Osteocyte (in vitro differentiated cells): Measurements from ENCODE around the gene GRIA1. TPM values are rescaled to one million over a fixed set of nuclear protein-coding genes. Genes with fewer than 3 reads are reported as not detected.

Source experiments
- DNase-seq: peaks from one replicate; pipeline ENCODE4 v3.0.0; 2021; ENCODE audit warnings: mixed read lengths; ENCODE audit not compliant: unreplicated experiment; ENCODE audit errors: extremely low spot score
- H3K27ac Mint-ChIP-seq: one replicate; pipeline ENCODE4 v1.8.0; 2021; ENCODE audit warnings: mild to moderate bottlenecking, mixed read lengths; ENCODE audit not compliant: unreplicated experiment
- H3K27me3 Mint-ChIP-seq: one replicate; pipeline ENCODE4 v1.8.0; 2021; ENCODE audit warnings: mixed read lengths; ENCODE audit not compliant: unreplicated experiment
- H3K36me3 Mint-ChIP-seq: one replicate; pipeline ENCODE4 v1.8.0; 2021; ENCODE audit warnings: mixed read lengths; ENCODE audit not compliant: unreplicated experiment
- H3K4me1 Mint-ChIP-seq: one replicate; pipeline ENCODE4 v1.8.0; 2021; ENCODE audit warnings: mixed read lengths; ENCODE audit not compliant: unreplicated experiment
- H3K4me3 Mint-ChIP-seq: one replicate; pipeline ENCODE4 v1.8.0; 2021; ENCODE audit warnings: mild to moderate bottlenecking, moderate library complexity, mixed read lengths; ENCODE audit not compliant: unreplicated experiment
- H3K9me3 Mint-ChIP-seq: one replicate; pipeline ENCODE4 v1.8.0; 2021; ENCODE audit warnings: mixed read lengths; ENCODE audit not compliant: unreplicated experiment
- CTCF ChIP-seq: fragments of 200-600 bp; sonication (generic); IDR thresholded peaks from 2 replicates; pipeline ENCODE4 v1.5.0; 2021; ENCODE audit warnings: antibody characterized with exemption, mild to moderate bottlenecking, moderate library complexity
- total RNA-seq: library from RNA; stranded (reverse); gene quantifications from 2 replicates; pipeline ENCODE4 v1.2.1, GENCODE V29; 2021

Gene GRIA1
- total RNA-seq, 1 donor from 2014 or later: 48.8 TPM

DNA sequence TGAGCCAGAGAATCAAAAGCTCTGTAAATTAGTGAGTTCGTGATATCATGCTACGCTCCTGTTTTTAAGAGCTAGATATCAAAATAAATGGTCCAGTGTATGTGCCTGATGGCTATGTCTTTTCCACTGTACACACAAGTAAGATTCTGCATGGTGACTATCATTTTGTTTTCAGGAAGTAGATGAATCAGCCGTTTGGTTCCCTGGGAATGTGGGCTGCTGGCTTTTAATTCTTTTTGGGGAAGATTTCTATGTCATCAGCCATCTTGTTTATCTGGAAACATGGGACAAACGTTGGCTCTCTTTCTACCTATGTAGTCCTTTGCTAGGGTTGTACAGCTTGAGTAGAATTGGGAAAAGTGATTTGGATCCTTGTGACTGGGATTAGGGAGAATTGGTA lies 126.7 kb downstream of the GRIA1 start:
- Mint-ChIP-seq H3K4me1 (peaks cover 58% of the 10 kb centered on the region), H3K27me3 (no peaks in the 10 kb centered on the region), H3K9me3 (no peaks in the 10 kb centered on the region), H3K36me3 (no peaks in the 10 kb centered on the region), H3K4me3 (no peak overlapping the region), H3K27ac (peak overlapping the region; percentile 81)
- DNase-seq: no peak
- no peak for TF ChIP-seq CTCF

GRCh38 chr5:153618307-153618706 lies 127.8 kb downstream of the GRIA1 start:
- Mint-ChIP-seq H3K4me1 (peaks cover 54% of the 10 kb centered on the region), H3K9me3 (no peaks in the 10 kb centered on the region), H3K27ac (peak overlapping the region; percentile 82), H3K4me3 (no peak overlapping the region), H3K27me3 (no peaks in the 10 kb centered on the region), H3K36me3 (no peaks in the 10 kb centered on the region)
- no peak for TF ChIP-seq CTCF
- no peak for DNase-seq

DNA sequence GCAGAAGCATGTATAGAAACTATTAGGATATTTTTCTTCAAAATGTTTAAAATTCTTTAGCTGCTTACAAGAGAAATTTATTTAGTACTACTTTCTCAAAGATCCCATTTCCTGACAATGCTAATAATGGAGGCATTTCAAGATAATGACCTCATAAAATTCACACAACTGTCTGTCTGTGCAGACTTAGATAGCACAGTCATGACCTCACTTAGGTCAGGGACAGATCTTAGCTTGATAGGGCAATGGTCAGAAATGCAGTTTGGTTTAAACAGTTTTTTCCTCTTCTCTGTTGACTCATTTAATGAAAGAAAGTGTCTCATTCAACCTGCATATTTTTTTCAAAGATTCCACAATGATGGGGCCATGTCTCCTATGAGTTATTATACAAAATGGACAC lies 128.4 kb downstream of the GRIA1 start:
- DNase-seq: no peak
- Mint-ChIP-seq H3K27me3 (no peaks in the 10 kb centered on the region), H3K4me3 (no peak overlapping the region), H3K4me1 (peaks cover 56% of the 10 kb centered on the region), H3K9me3 (no peaks in the 10 kb centered on the region), H3K27ac (peak overlapping the region; percentile 88), H3K36me3 (no peaks in the 10 kb centered on the region)
- TF ChIP-seq CTCF: no peak

DNA sequence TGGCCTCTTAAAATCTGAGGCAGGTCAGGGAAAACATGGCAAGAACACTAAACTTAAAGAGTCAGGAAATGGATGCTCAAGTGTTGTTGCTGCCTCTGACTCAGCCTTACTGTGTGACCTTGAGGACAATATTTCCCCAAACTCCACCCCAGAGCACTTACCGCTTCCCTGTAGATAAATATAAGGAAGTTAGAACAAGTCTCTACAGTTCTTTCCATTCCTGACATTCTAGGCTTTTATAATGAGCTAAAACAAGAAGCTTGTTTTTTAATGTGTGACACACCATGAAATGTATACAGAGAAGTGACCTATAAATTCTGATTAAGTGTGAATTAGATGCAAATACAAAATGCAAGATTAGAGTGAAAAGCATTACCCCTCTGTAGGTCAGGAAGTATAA lies 129.3 kb downstream of the GRIA1 start:
- DNase-seq: no peak
- H3K27ac Mint-ChIP-seq: peak overlapping the region; percentile 88
- H3K27me3 Mint-ChIP-seq: no peaks in the 10 kb centered on the region
- H3K4me3 Mint-ChIP-seq: no peak overlapping the region
- no peaks in the 10 kb centered on the region for H3K9me3 Mint-ChIP-seq
- TF ChIP-seq CTCF: no peak
- no peaks in the 10 kb centered on the region for H3K36me3 Mint-ChIP-seq
- H3K4me1 Mint-ChIP-seq: peaks cover 63% of the 10 kb centered on the region

GRCh38 chr5:153623124-153623523 lies 132.7 kb downstream of the GRIA1 start:
- DNase-seq: no peak
- no peaks in the 10 kb centered on the region for H3K36me3 Mint-ChIP-seq
- H3K9me3 Mint-ChIP-seq: no peaks in the 10 kb centered on the region
- H3K4me3 Mint-ChIP-seq: no peak overlapping the region
- H3K27me3 Mint-ChIP-seq: no peaks in the 10 kb centered on the region
- no peak for TF ChIP-seq CTCF
- H3K4me1 Mint-ChIP-seq: peaks cover 51% of the 10 kb centered on the region
- peak overlapping the region; percentile 17 for H3K27ac Mint-ChIP-seq
